ENCODE data around the gene NAT14. TPM values are rescaled to one million over a fixed set of nuclear protein-coding genes. Genes with fewer than 3 reads are reported as not detected.

NAT14 gene
- polyA plus RNA-seq, 1 experiment = 34.8 TPM

GRCh38 chr19:55476100-55476775, 8.8 kb upstream of the NAT14 start, which contains the start of gene ZNF628:
Gene ZNF628 (plus strand): TSS chr19:55476617. CDS start chr19:55479911, 3,294 bp downstream.
- Histone ChIP-seq H3K36me3 (ENCODE audit: control insufficient read depth, insufficient read depth, low read length) (peaks cover under 1% of the 10 kb centered on the region; the same call in 1 of the 2 replicates), H3K4me3 (ENCODE audit: low read depth, low read length) (peak within 1 kb of the TSS; percentile 58), H3K27me3 (ENCODE audit: control insufficient read depth, insufficient read depth, low read length) (no peaks in the 10 kb centered on the region)
- ChIA-PET CTCF (interaction anchor here (1.0 to 5.4 kb wide), 5 partner anchors 9 to 28 kb away, joined by 3 to 45 read pairs (median 7); no protein-coding TSS in a partner anchor), POLR2A (interaction anchor here (0.7 to 1.3 kb wide), 2 partner anchors 11 to 18 kb away, joined by 3 to 5 read pairs; no protein-coding TSS in a partner anchor)
- peak; percentile 74 for DNase-seq (ENCODE audit: low read depth)
- no peak for TF ChIP-seq CTCF (IDR thresholded peaks at IDR 0.05; ENCODE audit: insufficient read depth, low read depth, low read length)

- DNase-seq (ENCODE audit: low read depth) = no peak
- peaks cover 2% of the 10 kb centered on the region for H3K36me3 ChIP-seq (ENCODE audit: control insufficient read depth, insufficient read depth, low read length)
- ChIA-PET CTCF (interaction anchor here (1.3 to 2.8 kb wide), 3 partner anchors 9 to 24 kb away, joined by 3 to 45 read pairs (median 7); no protein-coding TSS in a partner anchor), POLR2A (no interaction called here)
- TF ChIP-seq CTCF (IDR thresholded peaks at IDR 0.05; ENCODE audit: insufficient read depth, low read depth, low read length) = no peak
- H3K4me3 ChIP-seq (ENCODE audit: low read depth, low read length) = peak overlapping the region; percentile 58; the same call in 1 of the 2 replicates
- H3K27me3 ChIP-seq (ENCODE audit: control insufficient read depth, insufficient read depth, low read length) = no peaks in the 10 kb centered on the region
These were observed 7.1 kb upstream of the NAT14 start for GRCh38 chr19:55477905-55478304.

GRCh38 chr19:55478364-55478763, 6.6 kb upstream of the NAT14 start:
- no peak overlapping the region for H3K4me3 ChIP-seq (ENCODE audit: low read depth, low read length)
- CTCF ChIA-PET = interaction anchor here (0.6 to 2.5 kb wide), 4 partner anchors 9 to 335 kb away, joined by 3 to 15 read pairs (median 5); no protein-coding TSS in a partner anchor
- POLR2A ChIA-PET = no interaction called here

GRCh38 chr19:55479045-55479444, 5.9 kb upstream of the NAT14 start:
- peaks cover 5% of the 10 kb centered on the region for H3K36me3 ChIP-seq (ENCODE audit: control insufficient read depth, insufficient read depth, low read length)
- DNase-seq (ENCODE audit: low read depth) = no peak
- POLR2A ChIA-PET = interaction anchor here (0.6 kb wide), 1 partner anchor 162 kb away, joined by 3 read pairs; no protein-coding TSS in a partner anchor
- CTCF ChIA-PET = interaction anchor here (0.6 to 2.5 kb wide), 4 partner anchors 8 to 336 kb away, joined by 3 to 15 read pairs (median 4); no protein-coding TSS in a partner anchor
- TF ChIP-seq CTCF (IDR thresholded peaks at IDR 0.05; ENCODE audit: insufficient read depth, low read depth, low read length) = no peak
- no peak overlapping the region for H3K4me3 ChIP-seq (ENCODE audit: low read depth, low read length)
- H3K27me3 ChIP-seq (ENCODE audit: control insufficient read depth, insufficient read depth, low read length) = no peaks in the 10 kb centered on the region

More at GRCh38 chr19:55478364-55478763, 6.6 kb upstream of the NAT14 start:
- Histone ChIP-seq H3K27me3 (ENCODE audit: control insufficient read depth, insufficient read depth, low read length) (no peaks in the 10 kb centered on the region), H3K36me3 (ENCODE audit: control insufficient read depth, insufficient read depth, low read length) (peaks cover 2% of the 10 kb centered on the region)
- no peak for DNase-seq (ENCODE audit: low read depth)
- TF ChIP-seq CTCF (IDR thresholded peaks at IDR 0.05; ENCODE audit: insufficient read depth, low read depth, low read length) = no peak

GRCh38 chr19:55479451-55480230, 5.3 kb upstream of the NAT14 start:
- POLR2A ChIA-PET = no interaction called here
- CTCF ChIA-PET = interaction anchor here (0.9 to 2.5 kb wide), 3 partner anchors 12 to 24 kb away, joined by 3 to 15 read pairs (median 5); no protein-coding TSS in a partner anchor
- Histone ChIP-seq H3K4me3 (ENCODE audit: low read depth, low read length) (no peak overlapping the region), H3K36me3 (ENCODE audit: control insufficient read depth, insufficient read depth, low read length) (peaks cover 5% of the 10 kb centered on the region), H3K27me3 (ENCODE audit: control insufficient read depth, insufficient read depth, low read length) (no peaks in the 10 kb centered on the region)
- DNase-seq (ENCODE audit: low read depth) = no peak
- TF ChIP-seq CTCF (IDR thresholded peaks at IDR 0.05; ENCODE audit: insufficient read depth, low read depth, low read length) = no peak
